Gastrocnemius medialis (tissue), 4 donors: ENCODE data around the gene AFTPH. TPM values are rescaled to one million over a fixed set of nuclear protein-coding genes. Genes with fewer than 3 reads are reported as not detected.

Experiments used
- ATAC-seq, 2 donors: fragments of 150-250 bp; one replicate each; pipeline ENCODE4 v1.9.1; 2016
- DNase-seq, 2 donors: peaks; one replicate each; pipeline ENCODE4 v3.0.0-alpha.2; 2019
- H3K27ac ChIP-seq, 4 donors: fragments of 200-600 bp; sonication (generic); 1 replicate in 1 of 4; 2 replicates in 3 of 4; pipeline ENCODE4 v1.5.1; 2016 to 2018; ENCODE audit warnings: mild to moderate bottlenecking in 2 of 4, moderate library complexity in 1 of 4
- H3K27me3 ChIP-seq, 3 donors: fragments of 200-600 bp; sonication (generic) in 2 of 3; 1 replicate in 1 of 3; 2 replicates in 2 of 3; pipeline versions ENCODE4 v1.5.1 to v1.6.0; 2016 to 2019; ENCODE audit warnings: mild to moderate bottlenecking in 1 of 3, moderate library complexity in 1 of 3
- H3K36me3 ChIP-seq, 2 donors: fragments of 200-600 bp; sonication (generic) in 1 of 2; one replicate each; pipeline ENCODE4 v1.5.1; 2017 to 2018
- H3K4me1 ChIP-seq, 2 donors: fragments of 200-600 bp; sonication (generic) in 1 of 2; one replicate each; pipeline ENCODE4 v1.5.1; 2016 to 2017; ENCODE audit warnings: mild to moderate bottlenecking in 2 of 2
- H3K4me3 ChIP-seq, 4 donors: fragments of 200-600 bp; sonication (generic) in 3 of 4; 1 replicate in 1 of 4; 2 replicates in 3 of 4; pipeline ENCODE4 v1.5.1; 2016 to 2019; ENCODE audit warnings: mild to moderate bottlenecking in 2 of 4
- H3K9me3 ChIP-seq, 3 donors: fragments of 200-600 bp; sonication (generic) in 2 of 3; 1 replicate in 1 of 3; 2 replicates in 2 of 3; pipeline ENCODE4 v1.5.1; 2016 to 2019
- POLR2A ChIP-seq, 2 donors: fragments of 450-650 bp; IDR thresholded peaks; one replicate each; pipeline ENCODE4 v1.6.1; 2017; ENCODE audit warnings: antibody characterized with exemption in 2 of 2, mild to moderate bottlenecking in 2 of 2, moderate library complexity in 2 of 2
- in situ Hi-C, 4 donors: fragments of 200-750 bp; cut with MboI; loops; one replicate each; pipeline versions ENCODE4 v1.15.0 to v1.8.0; 2017; ENCODE audit warnings: low sequenced_read_pairs in 4 of 4
- intact Hi-C: fragments of 100-400 bp; cut with DNase I; formaldehyde crosslinking; loops from one replicate; pipeline ENCODE4 v1.15.1; 2023; ENCODE audit warnings: low total_unique reads
- total RNA-seq, 4 donors: library from RNA; depleted of rRNA; stranded (reverse); fragments of >200 nt; gene quantifications; one replicate each; pipeline versions ENCODE4 v1.1.0 to v1.2.3, GENCODE V29; 2016
- TF ChIP-seq, protein P1 (sequence below), 5 experiments: fragments of 450-650 bp in 3 of 5; fragments of 200-600 bp in 2 of 5; sonication (generic) in 2 of 5; IDR thresholded peaks in 4 of 5; conservative IDR thresholded peaks in 1 of 5; 1 replicate in 4 of 5; 2 replicates in 1 of 5; pipeline ENCODE4 v1.5.1; 2016 to 2019; ENCODE audit warnings: antibody characterized with exemption in 5 of 5, mild to moderate bottlenecking in 3 of 5, moderate library complexity in 3 of 5

AFTPH gene, protein sequence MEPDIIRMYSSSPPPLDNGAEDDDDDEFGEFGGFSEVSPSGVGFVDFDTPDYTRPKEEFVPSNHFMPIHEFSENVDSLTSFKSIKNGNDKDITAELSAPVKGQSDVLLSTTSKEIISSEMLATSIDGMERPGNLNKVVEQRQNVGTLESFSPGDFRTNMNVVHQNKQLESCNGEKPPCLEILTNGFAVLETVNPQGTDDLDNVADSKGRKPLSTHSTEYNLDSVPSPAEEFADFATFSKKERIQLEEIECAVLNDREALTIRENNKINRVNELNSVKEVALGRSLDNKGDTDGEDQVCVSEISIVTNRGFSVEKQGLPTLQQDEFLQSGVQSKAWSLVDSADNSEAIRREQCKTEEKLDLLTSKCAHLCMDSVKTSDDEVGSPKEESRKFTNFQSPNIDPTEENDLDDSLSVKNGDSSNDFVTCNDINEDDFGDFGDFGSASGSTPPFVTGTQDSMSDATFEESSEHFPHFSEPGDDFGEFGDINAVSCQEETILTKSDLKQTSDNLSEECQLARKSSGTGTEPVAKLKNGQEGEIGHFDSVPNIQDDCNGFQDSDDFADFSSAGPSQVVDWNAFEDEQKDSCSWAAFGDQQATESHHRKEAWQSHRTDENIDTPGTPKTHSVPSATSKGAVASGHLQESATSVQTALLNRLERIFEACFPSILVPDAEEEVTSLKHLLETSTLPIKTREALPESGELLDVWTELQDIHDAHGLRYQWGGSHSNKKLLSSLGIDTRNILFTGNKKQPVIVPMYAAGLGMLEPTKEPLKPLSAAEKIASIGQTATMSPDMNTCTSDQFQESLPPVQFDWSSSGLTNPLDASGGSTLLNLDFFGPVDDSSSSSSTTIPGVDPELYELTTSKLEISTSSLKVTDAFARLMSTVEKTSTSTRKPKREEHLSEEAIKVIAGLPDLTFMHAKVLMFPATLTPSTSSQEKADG
- 10 to 100 TPM; 13.9 to 18.1 (median 14.8) TPM for total RNA-seq

DNA sequence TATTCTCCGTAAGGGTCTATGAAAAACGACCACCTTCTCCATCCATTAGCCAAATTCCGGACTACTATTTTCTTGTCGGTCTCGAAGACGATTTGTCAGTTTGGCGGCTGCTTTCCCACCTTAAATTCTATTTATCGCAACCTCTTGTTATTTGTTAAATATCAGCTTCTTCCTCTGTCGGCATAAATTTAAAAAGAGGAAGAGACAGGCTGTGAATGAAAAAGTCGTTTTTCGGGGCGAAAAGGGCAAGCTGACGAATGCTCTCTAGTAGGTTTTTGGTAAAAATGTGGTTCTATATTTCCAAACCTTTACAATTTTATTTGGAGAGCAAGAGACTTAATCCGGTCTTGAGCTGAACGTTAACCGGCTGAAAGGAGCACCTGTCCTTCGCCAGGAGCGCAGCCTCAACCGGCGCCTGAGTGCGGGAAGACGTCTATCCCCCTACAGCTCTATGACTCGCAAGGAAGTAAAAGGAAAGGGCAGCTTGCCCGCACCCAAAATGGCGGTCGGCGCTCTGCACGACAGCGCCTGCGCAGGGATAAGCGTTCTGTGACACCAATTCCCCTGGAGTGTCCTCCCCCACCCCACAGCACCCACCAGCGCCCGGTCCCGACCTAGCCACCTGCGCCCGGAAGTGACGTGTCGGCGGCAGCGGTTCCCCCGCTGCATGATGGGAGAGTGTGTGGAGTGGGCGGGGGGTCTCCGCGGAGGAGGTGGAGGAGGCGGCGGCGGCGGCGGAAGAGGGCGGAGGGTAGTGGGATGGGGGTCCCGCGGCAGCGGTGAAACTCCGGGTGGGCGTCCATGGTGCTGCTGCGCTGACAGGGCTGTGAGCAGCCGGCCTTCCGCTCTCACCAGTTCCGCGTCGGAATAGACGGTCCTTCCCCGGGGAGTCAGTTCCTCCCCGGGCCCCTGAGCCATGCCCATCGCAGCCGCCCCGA lies at the start of gene AFTPH:
Gene AFTPH (plus strand): TSS at position 663 of the 938 bp plus-strand sequence. CDS start 27,147 bp downstream, outside the sequence.
- no peaks in the 10 kb centered on the region for H3K9me3 ChIP-seq
- peak within 1 kb of the TSS; percentile 91 to 97 (median 94) for H3K27ac ChIP-seq
- peak; percentile 93 to 97 for TF ChIP-seq POLR2A (IDR thresholded peaks at IDR 0.05)
- TF ChIP-seq, protein P1, sequence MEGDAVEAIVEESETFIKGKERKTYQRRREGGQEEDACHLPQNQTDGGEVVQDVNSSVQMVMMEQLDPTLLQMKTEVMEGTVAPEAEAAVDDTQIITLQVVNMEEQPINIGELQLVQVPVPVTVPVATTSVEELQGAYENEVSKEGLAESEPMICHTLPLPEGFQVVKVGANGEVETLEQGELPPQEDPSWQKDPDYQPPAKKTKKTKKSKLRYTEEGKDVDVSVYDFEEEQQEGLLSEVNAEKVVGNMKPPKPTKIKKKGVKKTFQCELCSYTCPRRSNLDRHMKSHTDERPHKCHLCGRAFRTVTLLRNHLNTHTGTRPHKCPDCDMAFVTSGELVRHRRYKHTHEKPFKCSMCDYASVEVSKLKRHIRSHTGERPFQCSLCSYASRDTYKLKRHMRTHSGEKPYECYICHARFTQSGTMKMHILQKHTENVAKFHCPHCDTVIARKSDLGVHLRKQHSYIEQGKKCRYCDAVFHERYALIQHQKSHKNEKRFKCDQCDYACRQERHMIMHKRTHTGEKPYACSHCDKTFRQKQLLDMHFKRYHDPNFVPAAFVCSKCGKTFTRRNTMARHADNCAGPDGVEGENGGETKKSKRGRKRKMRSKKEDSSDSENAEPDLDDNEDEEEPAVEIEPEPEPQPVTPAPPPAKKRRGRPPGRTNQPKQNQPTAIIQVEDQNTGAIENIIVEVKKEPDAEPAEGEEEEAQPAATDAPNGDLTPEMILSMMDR (IDR thresholded peaks at IDR 0.05 in 4 of 5, conservative IDR thresholded peaks at IDR 0.05 in 1 of 5), result no peak
- in situ Hi-C loops, result loop anchor here in 2 of 4 donors (10.0 kb wide), 3 partner anchors 131 to 351 kb away; partner anchors contain the start of gene SERTAD2 (in 1 of the 2)
- ATAC-seq (peak; percentile 94 to 95), DNase-seq (peak; percentile 99)
- H3K27me3 ChIP-seq, result no peaks in the 10 kb centered on the region
- peaks cover 29 to 32% of the 10 kb centered on the region in 2 donors for H3K4me1 ChIP-seq
- H3K36me3 ChIP-seq, result no peaks in the 10 kb centered on the region
- H3K4me3 ChIP-seq, result peak within 1 kb of the TSS; percentile 86 to 97 (median 90)
- intact Hi-C loops, result loop anchor here (1.0 to 10.0 kb wide), 8 partner anchors 39 to 911 kb away; partner anchors contain the start of genes LGALSL, SERTAD2 and SPRED2

DNA sequence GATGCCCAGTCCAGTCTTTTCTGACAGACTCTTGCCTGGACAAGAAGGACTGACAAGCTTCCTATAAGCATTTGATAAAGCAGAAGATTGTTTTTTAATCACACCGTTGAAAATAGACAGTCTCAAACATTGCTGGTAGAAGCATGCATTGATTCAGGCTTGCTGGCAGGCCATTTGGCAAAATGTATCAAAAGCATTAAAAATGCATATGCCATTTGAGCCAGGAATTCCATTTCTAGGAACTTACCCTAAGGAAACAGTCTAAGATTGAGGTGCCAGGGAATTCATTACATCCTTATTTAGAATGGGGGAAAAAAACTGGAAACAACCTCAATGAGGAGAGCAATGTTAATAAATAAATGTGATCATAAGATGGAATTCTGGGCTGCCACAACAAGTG lies 49.5 kb upstream of the AFTPH start:
- Histone ChIP-seq H3K27ac (no peak overlapping the region), H3K9me3 (no peaks in the 10 kb centered on the region), H3K4me3 (no peak overlapping the region), H3K27me3 (no peaks in the 10 kb centered on the region), H3K36me3 (no peaks in the 10 kb centered on the region), H3K4me1 (peaks cover 0 to 8% of the 10 kb centered on the region in 2 donors)
- intact Hi-C loops, result no loop called here
- no peak for DNase-seq
- in situ Hi-C loops, result loop anchor here in 3 of 4 donors (25.0 kb wide), 2 partner anchors 412 to 437 kb away; no protein-coding TSS in a partner anchor
- ATAC-seq, result no peak
- no peak for TF ChIP-seq POLR2A (IDR thresholded peaks at IDR 0.05)
- TF ChIP-seq, protein P1 (IDR thresholded peaks at IDR 0.05 in 4 of 5, conservative IDR thresholded peaks at IDR 0.05 in 1 of 5), result no peak

DNA sequence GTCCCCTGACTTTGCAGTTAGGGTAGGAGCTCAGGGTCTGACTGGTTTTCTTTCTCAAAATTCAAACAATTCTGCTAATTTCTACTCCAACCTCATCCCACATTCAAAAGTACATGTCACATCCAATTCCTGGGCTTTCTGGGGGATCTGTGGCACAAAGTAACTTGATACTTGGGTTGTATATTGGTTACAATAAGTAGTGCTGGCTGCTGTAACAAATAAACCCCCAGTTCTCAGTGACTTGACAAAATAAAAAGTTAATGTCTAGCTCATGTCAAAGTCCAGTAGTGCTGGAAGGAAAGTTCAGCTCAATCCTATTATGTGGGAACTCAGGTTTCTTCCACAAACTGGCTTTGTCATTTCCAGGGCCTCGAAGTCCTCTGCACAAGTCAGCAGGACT lies 47.1 kb upstream of the AFTPH start:
- no peak for ATAC-seq
- no peak for DNase-seq

More for the DNA sequence above, 47.1 kb upstream of the AFTPH start:
- H3K27me3 ChIP-seq, result no peaks in the 10 kb centered on the region
- TF ChIP-seq, protein P1 (IDR thresholded peaks at IDR 0.05 in 4 of 5, conservative IDR thresholded peaks at IDR 0.05 in 1 of 5), result no peak
- no peak for TF ChIP-seq POLR2A (IDR thresholded peaks at IDR 0.05)
- no peaks in the 10 kb centered on the region for H3K36me3 ChIP-seq
- H3K4me1 ChIP-seq, result no peaks in the 10 kb centered on the region
- intact Hi-C loops, result no loop called here
- H3K27ac ChIP-seq, result no peak overlapping the region
- no peak overlapping the region for H3K4me3 ChIP-seq
- H3K9me3 ChIP-seq, result no peaks in the 10 kb centered on the region
- in situ Hi-C loops, result loop anchor here in 3 of 4 donors (25.0 kb wide), 2 partner anchors 415 to 440 kb away; no protein-coding TSS in a partner anchor
